T-helper 1 cell treated with Interleukin-12 subunit alpha and Interleukin-12 subunit beta and Interleukin-4 antibody, amounts not matched to agents 30 μg/mL and 1 μg/mL, for 36 hours (primary cell): ENCODE data around the gene DNAJB8.

Experiments
- H3K27ac Mint-ChIP-seq: one replicate; pipeline ENCODE4 v1.8.0; 2021; ENCODE audit warnings: mild to moderate bottlenecking, mixed read lengths
- H3K27me3 Mint-ChIP-seq: one replicate; pipeline ENCODE4 v1.8.0; 2021; ENCODE audit warnings: low read depth, mixed read lengths
- H3K36me3 Mint-ChIP-seq: one replicate; pipeline ENCODE4 v1.8.0; 2021; ENCODE audit warnings: low read depth, mixed read lengths
- H3K4me1 Mint-ChIP-seq: one replicate; pipeline ENCODE4 v1.8.0; 2021; ENCODE audit warnings: low read depth, mixed read lengths
- H3K4me3 Mint-ChIP-seq: one replicate; pipeline ENCODE4 v1.8.0; 2021; ENCODE audit warnings: mild to moderate bottlenecking, moderate library complexity, mixed read lengths
- H3K9me3 Mint-ChIP-seq: one replicate; pipeline ENCODE4 v1.8.0; 2021; ENCODE audit warnings: mixed read lengths

Gene DNAJB8

DNA sequence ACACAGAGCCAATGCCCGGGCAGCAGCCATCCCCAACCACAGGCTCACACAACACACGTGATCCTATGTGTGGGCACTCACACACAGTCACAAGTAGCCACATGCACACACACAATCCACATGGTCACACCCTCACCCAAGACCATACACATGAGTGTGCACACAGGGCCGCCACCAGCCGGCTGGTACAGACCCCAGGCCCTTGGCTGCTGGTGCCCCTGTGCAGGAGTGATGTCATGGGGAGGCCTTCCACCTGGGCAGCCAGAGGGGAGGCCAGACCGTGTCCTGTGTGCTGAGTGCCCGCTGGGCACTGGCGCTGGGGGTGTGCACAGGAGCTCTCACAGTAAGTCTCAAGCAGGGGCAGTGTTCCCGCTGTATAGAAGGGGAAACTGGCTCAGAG lies 36.9 kb downstream of the DNAJB8 start:
- peaks cover 47% of the 10 kb centered on the region for H3K27me3 Mint-ChIP-seq
- H3K27ac Mint-ChIP-seq, result no peak overlapping the region
- no peak overlapping the region for H3K4me3 Mint-ChIP-seq
- H3K9me3 Mint-ChIP-seq, result no peaks in the 10 kb centered on the region
- H3K36me3 Mint-ChIP-seq, result no peaks in the 10 kb centered on the region
- peaks cover 5% of the 10 kb centered on the region for H3K4me1 Mint-ChIP-seq

DNA sequence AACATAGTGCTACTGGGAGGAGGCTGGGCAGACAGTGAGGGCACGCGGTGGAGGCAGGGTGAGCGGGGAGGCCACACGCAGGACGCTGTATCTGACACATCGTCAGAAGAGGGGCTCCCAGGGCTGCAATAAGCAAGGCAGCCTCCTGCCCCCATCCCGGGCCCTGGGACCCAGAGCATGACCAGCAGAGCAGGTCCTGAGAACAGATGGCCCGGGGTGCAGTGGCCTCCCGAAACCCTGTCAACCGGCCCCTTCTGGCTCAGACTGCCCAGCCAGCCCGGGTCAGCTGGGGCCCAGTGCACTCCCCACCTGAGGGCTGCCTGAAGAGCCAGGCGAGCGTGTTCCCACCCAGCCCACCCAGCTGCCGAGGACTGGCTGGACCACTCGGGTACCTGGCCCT lies 37.4 kb downstream of the DNAJB8 start:
- no peak overlapping the region for H3K4me3 Mint-ChIP-seq
- H3K27ac Mint-ChIP-seq, result no peak overlapping the region
- H3K36me3 Mint-ChIP-seq, result no peaks in the 10 kb centered on the region
- H3K9me3 Mint-ChIP-seq, result no peaks in the 10 kb centered on the region
- peaks cover 5% of the 10 kb centered on the region for H3K4me1 Mint-ChIP-seq
- peaks cover 47% of the 10 kb centered on the region for H3K27me3 Mint-ChIP-seq

DNA sequence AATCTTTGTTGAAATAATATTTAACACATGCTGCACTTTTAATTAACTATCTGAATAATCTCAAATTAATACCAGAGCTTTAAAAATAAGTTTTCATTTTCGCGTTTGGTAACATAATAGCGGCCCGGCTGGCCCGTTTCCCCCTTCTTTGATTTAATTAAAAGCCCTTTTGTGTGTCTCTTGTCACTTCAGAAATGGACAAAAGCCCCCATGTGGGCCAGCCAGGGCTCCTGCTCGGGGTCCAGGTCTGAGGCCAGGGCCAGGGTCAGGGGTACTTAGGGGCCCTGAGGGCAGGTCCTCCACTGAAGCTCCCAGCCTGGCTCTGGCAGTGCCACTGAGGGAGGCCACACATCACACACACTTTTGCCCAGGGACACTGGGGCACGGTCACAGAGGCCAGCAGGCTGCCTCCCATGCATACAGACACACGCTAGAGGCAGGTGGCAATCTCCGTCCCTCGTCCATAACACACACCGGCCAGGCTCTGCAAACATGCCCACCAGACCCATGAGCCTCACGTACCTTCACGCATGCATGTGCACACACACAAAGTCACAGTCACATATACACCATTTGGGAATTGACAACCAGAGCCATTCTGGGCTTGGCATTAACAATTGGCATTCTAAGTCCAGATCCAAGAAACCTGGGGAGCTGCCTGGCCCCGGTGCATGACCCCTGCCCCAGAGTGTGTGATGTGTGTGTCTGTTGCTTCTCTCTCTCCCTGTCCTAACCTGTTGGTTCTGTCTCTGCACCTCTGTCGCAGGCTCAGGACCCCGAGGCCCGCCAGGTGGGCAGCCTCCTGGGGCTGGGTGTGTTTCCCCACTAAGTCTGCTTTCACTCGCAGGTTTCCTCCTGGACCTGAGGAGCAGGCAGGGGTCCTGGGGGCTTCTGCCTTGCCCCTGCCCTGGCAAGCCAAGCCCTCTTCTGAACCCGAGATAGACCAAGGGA lies 38.5 kb downstream of the DNAJB8 start:
- no peak overlapping the region for H3K4me3 Mint-ChIP-seq
- peaks cover 38% of the 10 kb centered on the region for H3K27me3 Mint-ChIP-seq
- H3K36me3 Mint-ChIP-seq, result no peaks in the 10 kb centered on the region
- H3K4me1 Mint-ChIP-seq, result peaks cover 5% of the 10 kb centered on the region
- H3K9me3 Mint-ChIP-seq, result no peaks in the 10 kb centered on the region
- H3K27ac Mint-ChIP-seq, result no peak overlapping the region

DNA sequence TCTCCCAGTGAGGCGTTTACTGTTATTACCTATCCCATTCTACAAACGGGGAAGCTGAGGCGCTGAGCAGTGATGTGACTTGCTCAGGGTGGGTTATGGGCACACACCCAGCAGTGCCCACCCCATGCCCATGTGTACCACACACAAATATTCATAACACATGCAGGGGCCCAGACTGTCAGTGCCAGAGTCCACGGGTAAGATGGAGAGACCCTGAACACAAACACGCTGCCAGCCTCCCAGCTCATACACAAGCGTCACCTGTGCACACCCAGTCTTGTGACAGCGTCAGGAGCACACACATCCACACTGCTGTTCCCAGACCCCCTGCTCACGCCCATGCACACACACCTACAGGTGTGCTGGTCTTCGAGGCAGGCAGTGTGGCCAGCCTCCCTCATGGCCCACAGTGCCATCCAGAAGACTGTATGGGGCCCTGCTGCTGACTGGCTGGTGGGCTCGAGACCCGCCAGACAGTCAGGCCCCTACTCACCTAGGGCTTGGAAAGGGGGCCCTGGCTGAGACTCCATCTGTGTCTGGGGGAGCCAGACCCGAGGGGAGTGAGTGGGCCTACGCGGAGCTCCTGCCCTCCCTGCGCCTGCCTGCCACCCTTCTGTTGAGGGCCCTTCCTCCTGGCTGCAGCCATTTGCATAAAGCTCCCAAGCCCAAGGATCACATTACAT lies 39.4 kb downstream of the DNAJB8 start:
- peaks cover 5% of the 10 kb centered on the region for H3K4me1 Mint-ChIP-seq
- H3K4me3 Mint-ChIP-seq, result no peak overlapping the region
- no peak overlapping the region for H3K27ac Mint-ChIP-seq
- no peaks in the 10 kb centered on the region for H3K36me3 Mint-ChIP-seq
- H3K27me3 Mint-ChIP-seq, result peaks cover 35% of the 10 kb centered on the region
- H3K9me3 Mint-ChIP-seq, result no peaks in the 10 kb centered on the region

DNA sequence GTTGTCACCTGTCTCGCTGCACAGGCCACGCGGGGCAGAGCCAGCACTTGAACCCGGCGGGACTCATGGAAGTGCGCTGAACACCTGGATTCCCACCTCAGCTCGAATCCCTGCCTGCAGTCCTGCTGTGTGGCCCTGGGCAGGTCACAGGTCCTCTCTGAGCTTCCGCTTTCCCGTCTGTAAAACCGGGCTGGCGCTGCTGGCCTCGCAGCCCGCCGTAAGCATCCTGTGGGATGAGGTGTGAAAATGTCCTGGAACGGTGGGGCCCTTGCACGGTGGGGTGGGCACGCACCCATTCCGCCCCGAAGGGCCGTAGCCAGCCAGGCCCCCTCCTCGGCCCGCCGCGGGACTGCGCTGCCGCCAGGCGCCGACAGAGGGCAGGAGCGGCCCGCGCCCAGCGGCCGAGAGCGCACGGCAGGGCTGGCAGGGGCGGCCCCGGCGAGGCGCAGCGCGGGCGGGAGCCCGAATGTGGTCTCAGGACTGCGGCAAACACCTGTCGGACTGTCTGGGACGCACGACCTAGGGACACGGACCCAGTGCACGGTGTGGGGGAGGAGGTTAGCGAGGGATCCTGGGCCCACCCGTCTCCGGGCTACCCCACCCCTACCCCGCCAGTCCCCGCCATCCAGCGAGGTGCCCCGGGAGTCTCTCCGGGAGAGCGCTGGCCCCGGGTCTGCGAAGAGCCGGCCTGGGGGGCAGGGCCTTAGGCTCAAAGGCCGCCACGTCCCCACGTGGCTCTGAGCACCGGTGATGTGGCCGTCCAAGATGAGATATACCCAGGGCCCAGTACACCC lies 40.4 kb downstream of the DNAJB8 start:
- Mint-ChIP-seq H3K27ac (no peak overlapping the region), H3K27me3 (peaks cover 25% of the 10 kb centered on the region), H3K4me3 (no peak overlapping the region)

DNA sequence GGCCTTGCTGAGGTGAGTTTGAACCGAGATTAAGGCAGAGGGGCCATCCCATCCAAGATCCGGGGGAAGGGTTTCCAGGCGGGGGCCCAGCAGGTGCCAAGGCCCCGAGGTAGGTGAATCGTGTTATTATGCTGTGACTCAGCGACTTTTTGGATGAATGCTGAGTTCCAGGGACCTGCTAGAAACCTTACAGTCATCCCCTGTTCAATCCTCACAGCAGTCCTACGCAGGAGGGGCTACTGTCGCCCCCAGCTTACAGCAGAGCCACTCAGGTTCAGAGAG lies 40.9 kb downstream of the DNAJB8 start:
- Mint-ChIP-seq H3K36me3 (no peaks in the 10 kb centered on the region), H3K4me3 (no peak overlapping the region), H3K27me3 (peaks cover 19% of the 10 kb centered on the region), H3K9me3 (no peaks in the 10 kb centered on the region), H3K27ac (no peak overlapping the region), H3K4me1 (no peaks in the 10 kb centered on the region)

More for the DNA sequence above, 40.4 kb downstream of the DNAJB8 start:
- Mint-ChIP-seq H3K36me3 (no peaks in the 10 kb centered on the region), H3K4me1 (no peaks in the 10 kb centered on the region), H3K9me3 (no peaks in the 10 kb centered on the region)

DNA sequence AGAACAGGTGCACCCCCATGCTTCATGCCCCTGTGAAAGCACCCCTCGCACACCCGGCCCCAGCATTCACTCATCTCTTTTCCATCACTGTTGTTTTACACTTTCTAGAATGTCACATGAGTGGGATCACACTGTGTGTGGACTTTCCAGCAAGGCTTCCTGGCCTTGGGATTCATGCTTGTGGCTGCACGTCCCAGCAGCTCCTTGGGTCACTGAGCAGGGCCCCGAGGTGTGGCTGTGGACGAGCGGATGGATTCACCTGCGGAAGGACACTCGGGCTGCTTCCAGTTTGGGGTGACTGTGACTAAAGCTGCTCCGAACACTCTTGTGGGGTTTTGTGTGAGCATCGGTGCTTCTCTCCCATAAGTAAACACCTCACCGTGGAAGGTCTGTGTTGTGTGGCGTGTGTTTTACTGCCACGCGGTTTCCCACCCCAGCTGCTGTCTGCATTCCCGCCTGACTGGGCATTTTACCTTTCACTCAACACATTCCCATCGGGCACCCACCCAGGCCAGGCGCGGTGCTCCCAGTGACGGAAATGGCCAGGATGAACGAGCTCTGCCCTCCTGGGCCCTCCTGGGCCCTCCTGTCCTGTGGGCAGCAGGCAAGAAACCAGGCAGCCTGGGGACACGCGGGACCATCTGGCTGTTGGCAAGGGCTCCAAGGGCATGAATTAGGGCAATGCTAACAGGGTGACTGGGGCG lies 41.4 kb downstream of the DNAJB8 start:
- no peaks in the 10 kb centered on the region for H3K4me1 Mint-ChIP-seq
- H3K36me3 Mint-ChIP-seq, result no peaks in the 10 kb centered on the region
- no peak overlapping the region for H3K4me3 Mint-ChIP-seq
- no peak overlapping the region for H3K27ac Mint-ChIP-seq
- H3K27me3 Mint-ChIP-seq, result peaks cover 14% of the 10 kb centered on the region
- H3K9me3 Mint-ChIP-seq, result no peaks in the 10 kb centered on the region

DNA sequence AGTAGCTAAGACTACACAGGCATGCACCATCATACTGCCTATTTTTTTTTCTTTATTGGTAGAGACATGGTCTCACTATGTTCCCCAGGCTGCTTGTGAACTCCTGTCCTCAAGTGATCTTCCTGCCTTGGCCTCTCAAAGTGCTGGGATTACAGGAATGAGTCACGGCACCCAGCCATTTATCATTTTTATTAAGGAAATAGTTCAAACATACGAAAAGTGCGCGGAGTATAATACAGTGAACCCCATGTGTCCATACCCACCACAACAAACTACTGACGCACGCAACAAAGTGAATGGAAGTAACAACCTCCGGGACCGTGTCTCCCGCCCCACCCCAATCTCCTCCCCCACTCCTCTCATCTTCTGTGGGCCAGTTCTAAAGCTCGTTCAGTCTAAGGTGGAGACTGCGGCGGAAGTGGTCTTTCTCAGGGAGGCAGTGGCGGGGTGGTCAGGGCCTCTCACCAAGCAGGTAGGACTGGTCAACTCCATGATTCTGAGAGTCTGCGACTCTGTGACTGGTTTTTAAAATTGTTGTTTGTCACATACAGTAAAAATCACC lies 42.1 kb downstream of the DNAJB8 start:
- Mint-ChIP-seq H3K27me3 (peaks cover 8% of the 10 kb centered on the region), H3K4me1 (no peaks in the 10 kb centered on the region), H3K36me3 (no peaks in the 10 kb centered on the region), H3K4me3 (no peak overlapping the region), H3K27ac (no peak overlapping the region), H3K9me3 (no peaks in the 10 kb centered on the region)

DNA sequence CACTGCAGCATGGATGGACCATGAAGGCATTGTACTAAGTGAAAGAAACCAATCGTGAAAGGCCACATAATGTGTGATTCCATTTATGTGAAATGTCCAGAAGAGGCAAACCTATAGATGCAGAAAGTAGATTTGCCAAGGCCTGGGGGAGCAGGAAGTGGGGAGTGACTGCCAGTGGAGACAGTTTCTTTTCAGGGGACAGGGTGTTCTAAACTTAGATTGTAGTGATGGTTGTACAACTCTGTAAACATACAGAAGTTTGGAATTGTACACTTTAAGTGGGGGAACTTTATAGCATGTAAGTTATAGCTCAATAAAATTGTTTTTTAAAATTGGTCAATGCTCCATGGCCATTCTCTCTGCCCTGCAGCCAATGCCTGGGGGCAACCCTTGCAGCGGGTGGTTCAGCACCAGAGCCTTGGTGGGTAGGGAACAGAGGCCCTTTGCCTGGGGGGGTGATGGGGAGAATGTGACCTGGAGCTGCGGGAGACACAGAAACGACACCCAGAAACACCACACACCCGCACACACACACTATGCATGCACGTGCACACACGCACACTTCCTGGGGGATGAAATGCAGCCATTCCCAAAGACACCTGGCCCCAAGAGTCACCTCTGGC lies 43.1 kb downstream of the DNAJB8 start:
- H3K4me1 Mint-ChIP-seq, result no peaks in the 10 kb centered on the region

DNA sequence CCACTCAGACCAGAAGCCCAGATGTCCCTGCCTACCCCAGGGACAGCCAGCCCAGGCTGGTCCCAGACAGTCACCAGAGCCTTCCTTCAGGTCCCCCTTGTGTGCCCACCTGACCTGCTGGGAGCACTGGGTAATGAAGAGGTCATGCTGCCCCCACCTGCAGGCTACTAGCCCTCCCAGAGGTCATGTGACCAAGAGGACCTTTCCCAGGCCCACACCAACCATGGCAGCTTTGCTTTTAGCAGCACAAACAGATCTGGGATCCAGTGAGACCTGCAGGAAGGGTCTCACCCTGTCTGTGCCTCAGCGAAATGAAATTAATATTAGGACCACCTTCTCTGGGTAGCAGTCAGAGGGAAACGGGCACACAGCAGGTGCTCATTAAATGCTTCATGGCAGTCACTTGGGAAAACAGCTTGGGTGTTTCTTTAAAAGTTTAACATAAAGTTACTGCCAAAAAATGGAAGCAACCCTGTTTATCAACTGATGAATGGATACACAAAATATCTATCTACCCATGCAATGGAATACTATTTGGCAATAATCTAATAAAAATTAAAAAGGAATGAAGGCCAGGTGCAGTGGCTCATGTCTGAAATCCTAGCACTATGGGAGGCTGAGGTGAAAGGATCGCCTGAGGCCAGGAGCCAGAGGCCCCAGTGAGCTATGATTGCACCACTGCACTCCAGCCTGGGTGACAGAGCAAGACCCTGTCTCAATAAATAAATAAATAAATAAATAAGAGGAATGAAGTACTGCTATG lies 43.7 kb downstream of the DNAJB8 start:
- Mint-ChIP-seq H3K27ac (no peak overlapping the region), H3K27me3 (peaks cover 1% of the 10 kb centered on the region), H3K4me3 (no peak overlapping the region), H3K9me3 (no peaks in the 10 kb centered on the region), H3K4me1 (no peaks in the 10 kb centered on the region), H3K36me3 (no peaks in the 10 kb centered on the region)

More for the DNA sequence above, 43.1 kb downstream of the DNAJB8 start:
- H3K9me3 Mint-ChIP-seq, result no peaks in the 10 kb centered on the region
- no peak overlapping the region for H3K27ac Mint-ChIP-seq
- peaks cover 8% of the 10 kb centered on the region for H3K27me3 Mint-ChIP-seq
- H3K36me3 Mint-ChIP-seq, result no peaks in the 10 kb centered on the region
- no peak overlapping the region for H3K4me3 Mint-ChIP-seq

DNA sequence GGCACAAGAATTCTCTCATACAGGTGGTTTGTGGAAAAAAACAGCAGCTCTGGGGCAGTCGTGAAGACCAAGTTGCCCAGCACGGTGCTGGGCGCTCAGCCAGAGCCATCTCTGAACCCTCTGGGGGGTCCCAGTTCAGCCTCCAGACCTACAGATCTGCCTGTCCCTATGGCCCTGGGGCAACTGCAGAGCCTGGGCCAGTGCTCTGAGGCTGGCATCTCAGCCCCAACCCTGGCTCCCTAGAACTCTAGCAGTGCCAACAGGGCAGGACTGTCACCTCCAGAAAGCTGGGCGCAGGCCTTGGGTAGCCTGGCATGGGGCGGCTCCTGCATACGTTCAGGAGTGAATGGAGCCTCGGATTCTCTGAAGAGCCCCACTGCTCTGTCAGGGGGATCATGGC lies 44.7 kb downstream of the DNAJB8 start:
- no peaks in the 10 kb centered on the region for H3K9me3 Mint-ChIP-seq
- no peaks in the 10 kb centered on the region for H3K27me3 Mint-ChIP-seq
- H3K4me1 Mint-ChIP-seq, result no peaks in the 10 kb centered on the region
- no peak overlapping the region for H3K4me3 Mint-ChIP-seq
- H3K36me3 Mint-ChIP-seq, result no peaks in the 10 kb centered on the region
- H3K27ac Mint-ChIP-seq, result no peak overlapping the region

DNA sequence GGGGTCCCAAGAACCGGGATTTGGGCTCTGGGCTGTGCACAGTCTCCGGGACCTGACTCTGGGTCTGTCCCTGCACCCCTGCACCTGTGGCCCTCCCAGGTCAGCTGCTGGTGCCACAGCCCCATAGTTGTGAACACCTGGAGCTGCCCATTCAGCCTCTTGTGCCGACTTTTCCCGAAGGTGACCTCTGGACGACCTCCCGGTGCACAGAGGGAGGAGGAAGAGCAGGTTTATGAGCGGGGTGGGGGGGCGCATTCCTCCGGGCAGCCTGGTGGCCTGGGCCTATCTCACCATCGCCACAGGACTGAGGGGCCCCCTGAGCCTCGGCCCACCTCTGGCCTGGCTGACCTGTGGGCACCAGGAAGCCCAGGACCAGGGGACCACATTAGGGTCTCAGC lies 45.3 kb downstream of the DNAJB8 start:
- H3K27me3 Mint-ChIP-seq, result no peaks in the 10 kb centered on the region
- H3K4me1 Mint-ChIP-seq, result no peaks in the 10 kb centered on the region
- no peaks in the 10 kb centered on the region for H3K36me3 Mint-ChIP-seq
- no peaks in the 10 kb centered on the region for H3K9me3 Mint-ChIP-seq
- no peak overlapping the region for H3K27ac Mint-ChIP-seq
- H3K4me3 Mint-ChIP-seq, result no peak overlapping the region

DNA sequence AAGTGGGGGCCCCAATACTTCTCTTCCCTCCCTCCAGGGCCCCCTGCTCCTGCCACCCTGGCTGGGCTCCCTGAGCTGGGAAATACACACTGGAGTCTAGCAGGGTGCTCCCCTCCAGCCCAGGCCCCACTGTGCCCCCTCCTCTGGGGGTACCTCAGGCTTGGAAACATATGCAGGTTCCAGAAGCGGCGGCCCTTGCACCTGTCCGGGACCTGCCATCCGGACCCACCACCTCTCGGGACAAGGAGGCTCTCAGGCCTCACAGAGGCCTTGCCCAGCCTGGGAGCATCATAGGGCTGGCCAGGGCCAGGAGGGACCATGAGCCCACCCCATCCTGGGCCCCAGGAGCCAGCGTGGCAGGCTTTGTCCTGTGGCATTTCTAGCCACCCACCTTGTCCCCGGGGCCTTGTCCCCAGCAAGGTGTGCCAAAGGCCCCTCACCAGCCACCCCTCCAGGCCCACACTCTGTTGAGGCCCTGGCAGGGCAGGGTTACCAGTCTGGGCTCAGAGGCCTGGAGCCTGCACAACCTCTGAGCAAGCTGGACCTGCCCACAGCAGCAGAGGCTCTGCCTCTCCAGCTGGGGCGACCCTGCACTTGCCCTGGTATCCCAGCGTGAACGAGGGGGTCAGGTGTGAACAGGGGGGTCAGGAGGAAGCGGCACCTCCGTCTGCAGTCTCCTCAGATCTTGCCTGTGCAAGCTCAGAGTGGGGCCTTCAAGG lies 45.8 kb downstream of the DNAJB8 start:
- H3K27ac Mint-ChIP-seq, result no peak overlapping the region
- H3K9me3 Mint-ChIP-seq, result no peaks in the 10 kb centered on the region
- H3K27me3 Mint-ChIP-seq, result no peaks in the 10 kb centered on the region
- H3K4me1 Mint-ChIP-seq, result no peaks in the 10 kb centered on the region
- no peaks in the 10 kb centered on the region for H3K36me3 Mint-ChIP-seq
- no peak overlapping the region for H3K4me3 Mint-ChIP-seq
